ENCODE data around the gene ROR1.

GRCh38 chr1:63792152-63792551 is 18.3 kb downstream of the ROR1 start:
- TF ChIP-seq POLR2A (IDR thresholded peaks at IDR 0.05) (no peak), CTCF (IDR thresholded peaks at IDR 0.05) (no peak)
